HepG2 (cell line): ENCODE results near the gene AANAT. TPM values are rescaled to one million over a fixed set of nuclear protein-coding genes. Genes with fewer than 3 reads are reported as not detected.

Experiments
- AGO1 ChIP-seq: fragments of 200-400 bp; formaldehyde crosslinking; IDR thresholded peaks from 2 replicates; pipeline ENCODE4 v1.6.1; 2017; ENCODE audit warnings: mild to moderate bottlenecking, low read depth, low read length, moderate library complexity; ENCODE audit not compliant: poor library complexity, severe bottlenecking
- CBX5 ChIP-seq: sonication (generic); formaldehyde crosslinking; IDR thresholded peaks from 2 replicates; pipeline ENCODE4 v1.4.0; 2020; ENCODE audit warnings: missing genetic modification reagents, borderline replicate concordance
- DMTF1 ChIP-seq: sonication (generic); formaldehyde crosslinking; IDR thresholded peaks from 2 replicates; pipeline ENCODE4 v1.4.0; 2020; ENCODE audit warnings: mild to moderate bottlenecking, missing genetic modification reagents
- FUBP1 ChIP-seq: sonication (generic); formaldehyde crosslinking; IDR thresholded peaks from 2 replicates; pipeline ENCODE4 v1.5.1; 2020; ENCODE audit warnings: missing genetic modification reagents, mild to moderate bottlenecking, borderline replicate concordance
- HDAC1 ChIP-seq: sonication (generic); formaldehyde crosslinking; IDR thresholded peaks from 2 replicates; pipeline ENCODE4 v1.5.1; 2020; ENCODE audit warnings: mild to moderate bottlenecking, missing genetic modification reagents
- HDAC2 ChIP-seq: sonication (generic); formaldehyde crosslinking; IDR thresholded peaks from 2 replicates; pipeline ENCODE4 v1.4.0; 2020; ENCODE audit warnings: missing genetic modification reagents
- HNF4A ChIP-seq: sonication (generic); formaldehyde crosslinking; IDR thresholded peaks from 2 replicates; pipeline ENCODE4 v1.4.0; 2020; ENCODE audit warnings: missing genetic modification reagents
- NFYB ChIP-seq: sonication (generic); formaldehyde crosslinking; IDR thresholded peaks from 2 replicates; pipeline ENCODE4 v1.4.0; 2020; ENCODE audit warnings: missing genetic modification reagents
- SMAD1 ChIP-seq: sonication (generic); formaldehyde crosslinking; IDR thresholded peaks from 2 replicates; pipeline ENCODE4 v1.4.0; 2020; ENCODE audit warnings: missing genetic modification reagents, low read depth, mild to moderate bottlenecking, borderline replicate concordance
- SMC3 ChIP-seq: IDR thresholded peaks from 2 replicates; pipeline ENCODE4 v1.6.1; 2011; ENCODE audit warnings: low read length, improper control_type of control experiment
- TGIF2 ChIP-seq: IDR thresholded peaks from 2 replicates; pipeline ENCODE4 v1.6.1; 2016; ENCODE audit warnings: control low read depth, missing compliant biosample characterization
- ZEB1 ChIP-seq: IDR thresholded peaks from 2 replicates; pipeline ENCODE4 v1.6.1; 2012; ENCODE audit warnings: mild to moderate bottlenecking, low read depth, inconsistent platforms; ENCODE audit not compliant: insufficient replicate concordance
- ZNF230 ChIP-seq: sonication (generic); formaldehyde crosslinking; IDR thresholded peaks from 2 replicates; pipeline ENCODE4 v1.4.0; 2020; ENCODE audit warnings: mild to moderate bottlenecking, missing genetic modification reagents
- ZNF317 ChIP-seq: sonication (generic); formaldehyde crosslinking; IDR thresholded peaks from 2 replicates; pipeline ENCODE4 v1.5.0; 2020; ENCODE audit warnings: mild to moderate bottlenecking, missing genetic modification reagents
- ZNF44 ChIP-seq: sonication (generic); formaldehyde crosslinking; IDR thresholded peaks from 2 replicates; pipeline ENCODE4 v1.5.1; 2020; ENCODE audit warnings: mild to moderate bottlenecking, missing genetic modification reagents
- ZNF543 ChIP-seq: sonication (generic); formaldehyde crosslinking; IDR thresholded peaks from 2 replicates; pipeline ENCODE4 v1.4.0; 2020; ENCODE audit warnings: mild to moderate bottlenecking, missing genetic modification reagents
- ZNF572 ChIP-seq: sonication (generic); formaldehyde crosslinking; IDR thresholded peaks from 2 replicates; pipeline ENCODE4 v1.5.1; 2020; ENCODE audit warnings: mild to moderate bottlenecking, missing genetic modification reagents
- ZNF616 ChIP-seq: sonication (generic); formaldehyde crosslinking; IDR thresholded peaks from 2 replicates; pipeline ENCODE4 v1.5.0; 2020; ENCODE audit warnings: low read depth, mild to moderate bottlenecking, missing genetic modification reagents
- ZNF776 ChIP-seq: sonication (generic); formaldehyde crosslinking; IDR thresholded peaks from 2 replicates; pipeline ENCODE4 v1.4.0; 2020; ENCODE audit warnings: mild to moderate bottlenecking, missing genetic modification reagents
- ZNF781 ChIP-seq: sonication (generic); formaldehyde crosslinking; IDR thresholded peaks from 2 replicates; pipeline ENCODE4 v1.5.1; 2020; ENCODE audit warnings: borderline replicate concordance, mild to moderate bottlenecking, missing genetic modification reagents; ENCODE audit errors: not compliant biosample characterization
- ZNF788 ChIP-seq: sonication (generic); formaldehyde crosslinking; IDR thresholded peaks from 2 replicates; pipeline ENCODE4 v1.5.0; 2020; ENCODE audit warnings: mild to moderate bottlenecking, missing genetic modification reagents, borderline replicate concordance
- polyA plus RNA-seq, 8 experiments: library from polyadenylated mRNA; depleted of rRNA in 3 of 8; stranded (reverse) in 7 of 8; unstranded in 1 of 8; fragments of >200 nt; fragmentation: Illumina TruSeq in 4 of 8; extraction: Trizol in 4 of 8; gene quantifications; 2 replicates each; pipeline versions ENCODE4 v1.2.1 to v1.2.3, GENCODE V29; 2011 to 2016; ENCODE audit warnings: low read depth in 4 of 8, missing spikeins in 1 of 8, mixed read lengths in 1 of 8; ENCODE audit not compliant: insufficient read depth in 1 of 8
- total RNA-seq, 5 experiments: library from RNA; depleted of rRNA; stranded (reverse); fragments of >200 nt; fragmentation: Illumina TruSeq; extraction: Trizol; gene quantifications; 2 replicates each; pipeline ENCODE4 v1.2.3, GENCODE V29; 2016; ENCODE audit warnings: low read depth in 1 of 5
- TF ChIP-seq, protein P1 (sequence below): sonication (generic); formaldehyde crosslinking; IDR thresholded peaks from 2 replicates; pipeline ENCODE4 v1.4.0; 2020; ENCODE audit warnings: mild to moderate bottlenecking, low read depth, missing genetic modification reagents
- TF ChIP-seq, protein P2 (sequence below): sonication (generic); formaldehyde crosslinking; IDR thresholded peaks from 2 replicates; pipeline ENCODE4; 2020; ENCODE audit warnings: missing genetic modification reagents, mild to moderate bottlenecking, borderline replicate concordance

AANAT gene
- total and polyA plus RNA-seq, 2 of the 13 experiments (the other 11 are each of a cell fraction or from before 2014, with no cell fraction given), result 0.07 TPM; not detected in 1

DNA sequence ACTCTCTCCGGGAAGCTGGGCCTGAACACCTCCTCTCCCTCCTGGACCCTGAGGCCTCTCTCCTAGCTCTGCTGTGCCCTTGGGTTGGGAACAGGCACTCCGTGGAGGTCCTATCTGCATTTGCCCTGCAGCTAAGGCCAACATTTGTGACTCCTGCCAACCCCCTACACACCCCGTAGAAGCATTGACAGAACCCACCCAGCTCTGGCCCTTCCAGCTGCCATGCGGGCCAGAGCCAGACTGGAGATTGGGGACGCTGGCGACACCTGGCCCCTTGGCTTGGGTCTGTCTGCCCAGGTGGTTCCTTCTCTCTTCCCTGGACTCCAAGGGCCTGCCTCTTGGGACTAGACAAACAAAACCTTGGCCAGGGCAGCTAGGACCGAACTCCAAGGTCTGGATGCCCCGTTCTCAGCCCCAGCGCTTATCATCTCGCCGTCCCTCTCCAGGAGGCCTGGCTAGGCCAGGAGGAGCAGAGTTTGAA is 34.5 kb downstream of the AANAT start (continued):
- TF ChIP-seq, protein P1, sequence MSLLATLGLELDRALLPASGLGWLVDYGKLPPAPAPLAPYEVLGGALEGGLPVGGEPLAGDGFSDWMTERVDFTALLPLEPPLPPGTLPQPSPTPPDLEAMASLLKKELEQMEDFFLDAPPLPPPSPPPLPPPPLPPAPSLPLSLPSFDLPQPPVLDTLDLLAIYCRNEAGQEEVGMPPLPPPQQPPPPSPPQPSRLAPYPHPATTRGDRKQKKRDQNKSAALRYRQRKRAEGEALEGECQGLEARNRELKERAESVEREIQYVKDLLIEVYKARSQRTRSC, result 0 out of 2 replicates have a peak, but pooled peaks have one; percentile 49
- TF ChIP-seq ZNF543 (peak; percentile 70), TGIF2 (no peak; the same call in 1 of the 2 replicates), DMTF1 (CRISPR knock-in tag) (no peak), HDAC2 (CRISPR knock-in tag) (peak; percentile 3; the same call in 1 of the 2 replicates), ZNF788 (CRISPR knock-in tag) (peak; percentile 46; the same call in 1 of the 2 replicates), ZNF44 (peak; percentile 86), ZNF781 (CRISPR knock-in tag) (peak; percentile 25), HDAC1 (peak; percentile 3; the same call in 1 of the 2 replicates), CBX5 (CRISPR knock-in tag) (no peak; the same call in 1 of the 2 replicates), ZNF317 (CRISPR knock-in tag) (peak; percentile 64; the same call in 1 of the 2 replicates), ZNF776 (CRISPR knock-in tag) (no peak), NFYB (CRISPR knock-in tag) (no peak), SMC3 (no peak), HNF4A (CRISPR knock-in tag) (peak; percentile 24; the same call in 1 of the 2 replicates), AGO1 (no peak), FUBP1 (CRISPR knock-in tag) (no peak), ZNF616 (CRISPR knock-in tag) (0 out of 2 replicates have a peak, but pooled peaks have one; percentile 25), ZNF572 (CRISPR knock-in tag) (no peak; the same call in 1 of the 2 replicates), ZEB1 (peak; percentile 56), ZNF230 (0 out of 2 replicates have a peak, but pooled peaks have one; percentile 75), SMAD1 (CRISPR knock-in tag) (no peak)
- TF ChIP-seq, protein P2, sequence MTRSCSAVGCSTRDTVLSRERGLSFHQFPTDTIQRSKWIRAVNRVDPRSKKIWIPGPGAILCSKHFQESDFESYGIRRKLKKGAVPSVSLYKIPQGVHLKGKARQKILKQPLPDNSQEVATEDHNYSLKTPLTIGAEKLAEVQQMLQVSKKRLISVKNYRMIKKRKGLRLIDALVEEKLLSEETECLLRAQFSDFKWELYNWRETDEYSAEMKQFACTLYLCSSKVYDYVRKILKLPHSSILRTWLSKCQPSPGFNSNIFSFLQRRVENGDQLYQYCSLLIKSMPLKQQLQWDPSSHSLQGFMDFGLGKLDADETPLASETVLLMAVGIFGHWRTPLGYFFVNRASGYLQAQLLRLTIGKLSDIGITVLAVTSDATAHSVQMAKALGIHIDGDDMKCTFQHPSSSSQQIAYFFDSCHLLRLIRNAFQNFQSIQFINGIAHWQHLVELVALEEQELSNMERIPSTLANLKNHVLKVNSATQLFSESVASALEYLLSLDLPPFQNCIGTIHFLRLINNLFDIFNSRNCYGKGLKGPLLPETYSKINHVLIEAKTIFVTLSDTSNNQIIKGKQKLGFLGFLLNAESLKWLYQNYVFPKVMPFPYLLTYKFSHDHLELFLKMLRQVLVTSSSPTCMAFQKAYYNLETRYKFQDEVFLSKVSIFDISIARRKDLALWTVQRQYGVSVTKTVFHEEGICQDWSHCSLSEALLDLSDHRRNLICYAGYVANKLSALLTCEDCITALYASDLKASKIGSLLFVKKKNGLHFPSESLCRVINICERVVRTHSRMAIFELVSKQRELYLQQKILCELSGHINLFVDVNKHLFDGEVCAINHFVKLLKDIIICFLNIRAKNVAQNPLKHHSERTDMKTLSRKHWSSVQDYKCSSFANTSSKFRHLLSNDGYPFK (CRISPR knock-in tag), result peak; percentile 36; the same call in 1 of the 2 replicates
